ENCODE results near the gene GTF2F1.
"Not testable (repeated sequence)": the region's sequence is repeated elsewhere in the genome, so short reads cannot be mapped to it uniquely, and the experiment has no call there.

Gene GTF2F1

GRCh38 chr19:6384381-6384780 lies 8.6 kb downstream of the GTF2F1 start:
- no peak for DNase-seq (ENCODE audit: low read depth)

GRCh38 chr19:6383188-6383587 lies 9.8 kb downstream of the GTF2F1 start:
- DNase-seq (ENCODE audit: low read depth): no peak

GRCh38 chr19:6381030-6381750 lies 11.8 kb downstream of the GTF2F1 start:
- no peak for DNase-seq (ENCODE audit: low read depth)

GRCh38 chr19:6379744-6380143 lies 13.2 kb downstream of the GTF2F1 start:
- no peak for DNase-seq (ENCODE audit: low read depth)

- DNase-seq (ENCODE audit: low read depth): no peak
These were observed 14.5 kb downstream of the GTF2F1 start for GRCh38 chr19:6378486-6378885.

GRCh38 chr19:6378041-6378440 lies 14.9 kb downstream of the GTF2F1 start:
- DNase-seq (ENCODE audit: low read depth): no peak

GRCh38 chr19:6376512-6377190 lies 16.3 kb downstream of the GTF2F1 start:
- DNase-seq (ENCODE audit: low read depth): no peak

GRCh38 chr19:6375411-6376010 lies 17.5 kb downstream of the GTF2F1 start, which contains the start of gene PSPN:
Gene PSPN, minus strand, starts transcription at chr19:6375933. Its CDS starts 84 bp downstream, at chr19:6375849.
- DNase-seq (ENCODE audit: low read depth): no peak

- DNase-seq (ENCODE audit: low read depth): no peak
These were observed 18.1 kb downstream of the GTF2F1 start for GRCh38 chr19:6374711-6375410.

GRCh38 chr19:6374161-6374709 lies 18.7 kb downstream of the GTF2F1 start:
- no peak for DNase-seq (ENCODE audit: low read depth)

GRCh38 chr19:6373813-6374108 lies 19.2 kb downstream of the GTF2F1 start:
- DNase-seq (ENCODE audit: low read depth): no peak

- peak; percentile 98 for DNase-seq (ENCODE audit: low read depth)
These were observed 19.7 kb downstream of the GTF2F1 start for GRCh38 chr19:6373096-6373812.

- peak; percentile 59 for DNase-seq (ENCODE audit: low read depth)
These were observed 20.3 kb downstream of the GTF2F1 start, which contains the start of gene ALKBH7 for GRCh38 chr19:6372594-6373095. Gene ALKBH7, plus strand, starts transcription at chr19:6372794. Its CDS starts 27 bp downstream, at chr19:6372821.

- no peak for DNase-seq (ENCODE audit: low read depth)
These were observed 28.6 kb downstream of the GTF2F1 start for GRCh38 chr19:6364353-6364752.

- DNase-seq (ENCODE audit: low read depth): no peak
These were observed 30.6 kb downstream of the GTF2F1 start for GRCh38 chr19:6362351-6362801.

GRCh38 chr19:6362027-6362350 lies 31.0 kb downstream of the GTF2F1 start:
- DNase-seq (ENCODE audit: low read depth): no peak

- DNase-seq (ENCODE audit: low read depth): not testable (repeated sequence)
These were observed 32.1 kb downstream of the GTF2F1 start for GRCh38 chr19:6360857-6361216.

GRCh38 chr19:6360445-6360844 lies 32.5 kb downstream of the GTF2F1 start:
- DNase-seq (ENCODE audit: low read depth): not testable (repeated sequence)

GRCh38 chr19:6359568-6360341 lies 33.2 kb downstream of the GTF2F1 start:
- no peak for DNase-seq (ENCODE audit: low read depth)

GRCh38 chr19:6358003-6358402 lies 35.0 kb downstream of the GTF2F1 start:
- DNase-seq (ENCODE audit: low read depth): no peak

- no peak for DNase-seq (ENCODE audit: low read depth)
These were observed 35.8 kb downstream of the GTF2F1 start for GRCh38 chr19:6357174-6357573.

Measured in stimulated activated CD8-positive, alpha-beta memory T cell treated with anti-CD3 and anti-CD28 coated beads, Interleukin-15, amount 100 ng/mL, for 24 hours (primary cell).